HTERT RPE-1 (cell line): ENCODE data around the gene EXD2.
"Not testable (repeated sequence)": the region's sequence is repeated elsewhere in the genome, so short reads cannot be mapped to it uniquely, and the experiment has no call there.

Experiments used
- in situ Hi-C: fragments of 300-500 bp; cut with MboI; formaldehyde crosslinking; loops from 4 replicates; pipeline ENCODE4 v1.14.3; 2020; ENCODE audit warnings: low sequenced_read_pairs

The EXD2 gene

DNA sequence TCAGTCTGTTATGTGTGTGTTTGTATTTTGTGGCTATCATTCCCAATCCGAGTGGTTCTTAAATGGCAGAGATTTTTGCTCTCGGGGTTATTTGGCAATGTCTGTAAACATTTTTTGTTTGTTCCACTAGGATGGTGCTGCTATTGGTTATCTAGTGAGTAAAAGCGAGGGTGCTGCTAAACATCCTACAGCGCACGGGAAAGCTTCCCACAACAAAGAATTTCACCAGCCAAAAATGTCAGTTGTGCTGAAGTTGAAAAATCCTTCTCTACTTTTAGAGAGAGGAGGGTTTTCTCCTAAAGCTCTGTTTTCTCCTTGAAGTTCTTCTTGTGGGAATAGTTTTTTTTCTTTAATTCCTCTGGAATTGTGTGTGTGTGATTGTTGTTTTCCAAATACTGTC is 2.4 kb downstream of the EXD2 start:
- in situ Hi-C loops, result no loop called here

DNA sequence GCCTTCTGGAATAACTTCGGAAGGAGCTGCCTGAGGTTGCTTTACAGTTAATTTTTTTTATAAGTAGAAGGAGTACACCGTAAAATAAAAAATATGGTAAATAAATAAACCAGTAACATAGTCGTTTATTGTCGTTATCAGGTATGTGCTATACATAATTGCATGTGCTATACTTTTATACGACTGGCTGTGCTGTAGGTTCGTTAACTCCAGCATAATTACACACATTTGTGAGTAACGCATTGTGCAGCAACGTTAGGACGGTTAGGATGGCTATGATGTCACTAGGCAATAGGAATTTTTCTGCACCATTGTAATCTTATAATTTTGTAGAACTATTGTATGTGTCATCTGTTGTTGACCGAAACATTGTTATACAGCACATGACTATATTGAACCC is 8.5 kb downstream of the EXD2 start:
- in situ Hi-C loops, result no loop called here

DNA sequence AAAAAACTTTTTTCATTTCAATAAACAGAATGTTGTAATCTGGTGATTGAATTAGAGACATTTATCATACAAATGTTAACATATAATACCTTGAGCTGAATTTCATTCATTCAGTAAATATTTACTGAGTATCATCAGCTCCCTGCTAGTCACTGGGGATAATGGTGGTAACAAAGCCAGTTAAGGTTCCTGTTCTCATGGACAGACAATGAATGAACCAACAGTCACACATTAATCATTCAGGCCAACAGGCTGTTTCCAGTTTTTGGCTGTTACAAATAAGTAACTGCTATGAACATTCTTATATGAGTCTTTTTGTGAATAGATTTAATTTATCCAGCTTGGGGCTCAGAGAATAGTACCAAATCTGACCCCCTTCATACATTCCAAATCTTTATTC is 13.5 kb downstream of the EXD2 start:
- in situ Hi-C loops, result no loop called here

DNA sequence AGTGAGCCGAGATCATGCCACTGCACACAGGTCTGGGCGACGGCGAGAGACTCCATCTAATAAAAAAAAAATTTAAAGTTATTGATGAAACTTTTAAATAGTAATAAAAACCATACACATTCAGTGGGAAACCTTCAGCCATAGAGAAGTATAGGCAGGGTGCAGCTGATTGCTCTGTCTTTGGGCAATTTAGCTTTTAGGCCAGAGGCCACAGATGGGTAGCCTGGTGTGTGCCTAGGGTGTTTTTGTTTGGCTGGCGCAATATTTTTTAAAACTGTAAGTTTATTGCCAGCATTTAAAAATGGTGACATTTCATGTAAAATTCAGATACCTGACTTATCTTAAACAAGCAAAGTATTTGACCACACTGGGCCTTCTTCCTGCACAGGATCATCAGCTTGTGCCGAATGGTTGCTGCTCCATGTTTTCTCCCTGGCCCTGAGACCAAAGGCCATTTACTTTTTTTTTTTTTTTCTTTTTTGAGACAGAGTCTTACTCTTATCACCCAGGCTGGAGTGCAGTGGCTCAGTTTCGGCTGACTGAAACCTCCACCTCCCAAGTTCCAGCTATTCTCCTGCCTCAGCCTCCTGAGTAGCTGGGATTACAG is 16.2 kb downstream of the EXD2 start:
- in situ Hi-C loops, result no loop called here

DNA sequence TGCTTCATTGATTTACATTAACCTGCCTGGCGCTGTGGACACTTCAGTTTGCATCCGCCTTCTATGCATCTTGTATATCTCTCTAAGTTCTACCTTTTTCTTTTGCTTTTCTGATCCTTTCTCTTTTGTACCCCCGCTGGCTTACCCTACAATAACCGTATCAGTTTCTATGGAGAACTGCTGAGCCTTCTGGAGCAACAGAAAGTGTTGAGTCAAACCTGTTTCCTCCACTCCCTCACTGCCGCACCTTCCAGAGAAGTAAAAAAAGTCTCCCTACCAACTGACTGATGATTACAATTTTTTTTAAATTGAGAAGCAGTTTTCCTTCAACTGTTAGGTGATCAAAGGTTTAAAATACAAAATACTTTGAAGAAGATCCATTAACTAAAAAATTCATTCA is 17.4 kb downstream of the EXD2 start:
- in situ Hi-C loops, result no loop called here

DNA sequence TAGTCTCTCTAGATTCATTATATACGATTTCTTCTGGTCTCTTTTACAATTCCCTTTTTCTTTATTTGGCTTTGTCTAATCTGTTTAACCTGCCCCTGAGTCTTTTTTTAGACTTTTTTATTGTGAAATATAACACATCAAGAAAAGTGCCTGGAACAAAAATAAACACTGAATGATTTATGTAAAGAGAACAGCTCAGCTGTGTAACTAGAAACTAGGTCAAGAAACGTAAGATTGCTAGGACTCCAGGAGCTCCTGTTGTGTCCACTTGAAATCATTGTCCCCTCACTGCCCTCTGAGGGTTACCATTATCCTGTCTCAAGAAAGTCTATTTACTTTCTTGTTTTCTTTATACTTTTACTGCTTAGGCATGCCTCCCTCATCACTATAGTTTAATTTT is 23.1 kb downstream of the EXD2 start:
- in situ Hi-C loops, result no loop called here

DNA sequence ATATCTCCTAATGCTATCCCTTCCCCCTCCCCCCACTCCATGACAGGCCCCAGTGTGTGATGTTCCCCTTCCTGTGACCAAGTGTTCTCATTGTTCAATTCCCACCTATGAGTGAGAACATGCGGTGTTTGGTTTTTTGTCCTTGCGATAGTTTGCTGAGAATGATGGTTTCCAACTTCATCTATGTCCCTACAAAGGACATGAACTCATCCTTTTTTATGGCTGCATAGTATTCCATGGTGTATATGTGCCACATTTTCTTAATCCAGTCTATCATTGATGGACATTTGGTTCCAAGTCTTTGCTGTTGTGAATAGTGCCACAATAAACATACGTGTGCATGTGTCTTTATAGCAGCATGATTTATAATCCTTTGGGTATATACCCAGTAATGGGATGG is 26.4 kb downstream of the EXD2 start:
- in situ Hi-C loops, result not testable (repeated sequence)

DNA sequence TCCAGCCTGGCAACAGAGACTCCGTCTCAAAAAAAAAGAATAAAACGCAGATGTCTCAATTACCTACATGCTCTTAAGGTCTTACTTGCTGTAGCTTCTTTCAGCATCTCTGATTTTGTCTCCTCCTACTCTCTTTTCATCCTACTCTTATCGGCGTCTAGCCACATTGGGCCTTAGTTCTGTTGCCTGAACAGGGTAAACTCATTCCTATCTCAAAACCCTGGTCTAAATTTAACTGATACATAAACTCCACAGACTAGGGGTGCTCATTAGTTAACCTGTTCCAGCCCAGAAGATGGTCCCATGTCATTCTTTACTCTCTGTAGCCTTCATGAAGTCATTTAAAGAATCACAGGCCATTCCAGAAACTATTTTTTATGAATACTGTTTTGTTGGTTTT is 33.6 kb downstream of the EXD2 start:
- in situ Hi-C loops, result no loop called here

DNA sequence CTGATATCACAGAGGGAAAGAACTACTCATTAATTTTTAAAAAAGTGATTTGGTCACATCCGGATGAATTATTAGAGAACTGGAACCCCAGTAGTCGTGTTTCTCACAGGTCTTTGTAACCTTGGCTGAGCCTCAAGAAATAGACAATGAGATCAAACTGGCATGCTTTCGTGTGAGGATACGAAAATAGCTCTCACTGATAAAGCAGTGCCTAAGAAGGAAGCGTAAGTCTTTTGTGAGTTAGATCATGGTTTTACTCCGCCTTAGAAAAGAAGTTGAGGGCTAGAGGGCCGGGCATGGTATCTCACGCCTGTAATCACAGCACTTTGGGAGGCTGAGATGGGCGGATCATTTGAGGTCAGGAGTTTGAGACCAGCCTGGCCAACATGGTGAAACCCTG is 34.9 kb downstream of the EXD2 start:
- in situ Hi-C loops, result no loop called here

DNA sequence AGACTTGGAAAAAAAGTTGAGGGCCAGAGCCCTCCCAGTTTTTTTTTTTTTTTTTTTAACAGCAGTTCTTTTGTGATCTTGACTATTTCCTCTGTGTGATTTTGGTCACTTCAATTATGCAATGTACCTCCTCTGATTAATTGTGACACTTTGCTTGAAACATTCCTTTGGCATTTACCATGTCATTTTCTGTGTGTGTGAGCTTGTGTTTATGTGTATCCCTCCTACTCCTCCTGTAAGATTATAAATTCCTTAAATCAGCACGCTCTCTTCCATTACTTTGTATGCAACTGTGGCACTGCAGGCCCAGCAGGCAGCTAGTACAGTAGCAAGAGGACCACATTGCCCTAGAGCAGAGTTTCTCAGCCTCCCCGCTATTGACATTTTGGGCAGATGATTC is 35.4 kb downstream of the EXD2 start:
- in situ Hi-C loops, result no loop called here

DNA sequence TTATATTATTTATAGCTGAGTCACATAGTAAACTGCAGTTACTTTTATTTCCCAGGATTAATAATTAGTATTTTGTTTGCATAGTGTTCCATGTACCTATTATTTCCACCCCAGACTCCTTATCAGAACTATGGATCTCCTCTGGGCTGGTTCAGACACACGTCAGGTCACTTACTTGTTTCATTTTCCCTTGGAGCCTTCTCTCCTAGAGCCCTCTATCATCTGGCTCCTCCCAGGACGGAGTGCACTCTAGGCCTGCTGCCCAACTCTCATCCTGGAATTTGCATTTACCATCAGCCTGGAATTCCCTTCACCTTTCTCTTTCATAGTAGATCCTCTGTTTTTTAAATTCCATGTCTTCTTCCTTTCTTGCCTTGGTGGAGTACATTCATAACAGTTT is 40.2 kb downstream of the EXD2 start:
- in situ Hi-C loops, result no loop called here

DNA sequence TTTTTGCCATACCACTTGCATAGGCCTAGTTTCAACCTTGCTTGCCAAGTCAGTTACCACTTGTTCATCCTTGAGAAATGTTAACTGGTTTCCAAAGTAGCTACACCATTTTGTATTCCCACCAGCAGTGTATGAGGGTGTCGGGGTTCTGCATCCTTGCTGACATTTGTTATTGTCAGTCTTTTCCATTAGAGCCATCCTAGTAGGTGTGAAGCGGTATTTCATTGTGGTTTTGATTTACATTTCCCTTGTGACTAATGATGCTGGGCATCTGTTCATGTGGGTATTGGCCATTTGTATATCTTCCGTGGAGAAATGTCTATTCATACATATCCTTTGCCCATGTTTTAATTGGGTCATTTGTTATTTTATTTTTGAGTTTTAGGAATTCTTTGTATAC is 41.1 kb downstream of the EXD2 start:
- in situ Hi-C loops, result no loop called here

DNA sequence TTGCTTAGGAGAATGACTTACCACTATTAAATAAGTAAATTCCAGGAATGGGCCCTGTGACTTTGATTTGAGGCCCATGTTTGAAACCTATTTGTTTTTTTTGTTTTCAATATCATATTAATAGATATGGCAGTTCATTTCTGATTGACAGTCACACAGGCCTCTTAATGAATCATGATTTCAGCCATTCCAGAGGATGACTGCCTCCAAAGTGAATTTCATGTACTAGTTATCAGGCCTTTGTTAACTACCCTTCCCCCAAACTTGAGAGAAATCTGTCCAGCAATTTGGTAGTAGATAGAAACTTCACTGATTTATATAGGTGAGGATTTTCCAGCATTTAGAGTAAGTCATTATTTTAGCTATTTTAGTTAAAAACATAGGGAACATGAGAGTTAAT is 42.8 kb downstream of the EXD2 start:
- in situ Hi-C loops, result no loop called here

DNA sequence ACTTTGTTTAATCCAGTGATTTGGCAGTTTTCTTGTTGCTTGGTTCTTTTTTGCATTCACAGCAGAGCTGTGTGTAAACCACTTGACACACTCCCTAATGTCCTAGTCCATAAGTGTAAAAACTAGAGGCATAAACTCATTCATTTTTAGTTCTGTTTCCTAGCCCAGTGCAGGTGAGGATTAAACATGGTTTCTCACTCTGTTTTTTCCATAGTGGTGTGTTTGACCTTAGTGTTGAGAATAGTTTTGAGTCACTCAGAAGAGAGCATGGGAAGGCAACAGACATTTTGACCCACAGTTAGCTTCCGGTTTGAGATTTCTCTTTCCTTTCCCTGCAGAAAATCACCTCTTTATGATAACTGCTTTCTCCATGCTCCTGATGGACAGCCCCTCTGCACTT is 44.4 kb downstream of the EXD2 start:
- in situ Hi-C loops, result no loop called here

DNA sequence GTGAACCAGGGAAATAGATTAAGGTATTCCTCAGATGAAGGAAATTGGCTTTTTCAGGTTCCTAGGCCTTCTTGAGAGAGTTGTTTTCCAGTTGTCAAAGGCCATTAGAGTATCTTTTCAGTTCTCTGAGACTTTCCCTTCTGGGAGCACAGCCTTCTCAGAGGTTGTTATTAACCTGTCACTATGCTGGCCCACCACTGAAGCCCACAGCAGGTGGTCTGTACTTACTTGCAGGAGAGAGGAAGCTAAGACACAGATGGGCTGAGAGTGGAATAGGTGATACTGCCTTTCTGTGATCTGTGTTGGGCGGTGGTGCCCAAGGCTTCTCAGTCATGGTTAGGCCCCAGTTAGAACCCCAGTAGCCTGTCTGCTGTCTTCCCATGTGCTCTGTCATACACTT is 45.8 kb downstream of the EXD2 start:
- in situ Hi-C loops, result no loop called here

DNA sequence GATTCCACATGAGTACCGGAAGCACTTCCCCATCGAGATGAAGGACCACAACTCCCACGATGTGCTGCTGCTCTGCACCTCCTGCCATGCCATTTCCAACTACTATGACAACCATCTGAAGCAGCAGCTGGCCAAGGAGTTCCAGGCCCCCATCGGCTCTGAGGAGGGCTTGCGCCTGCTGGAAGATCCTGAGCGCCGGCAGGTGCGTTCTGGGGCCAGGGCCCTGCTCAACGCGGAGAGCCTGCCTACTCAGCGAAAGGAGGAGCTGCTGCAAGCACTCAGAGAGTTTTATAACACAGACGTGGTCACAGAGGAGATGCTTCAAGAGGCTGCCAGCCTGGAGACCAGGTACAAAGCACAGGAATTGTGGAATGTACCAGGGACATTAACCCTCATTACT is 46.3 kb downstream of the EXD2 start:
- in situ Hi-C loops, result no loop called here

DNA sequence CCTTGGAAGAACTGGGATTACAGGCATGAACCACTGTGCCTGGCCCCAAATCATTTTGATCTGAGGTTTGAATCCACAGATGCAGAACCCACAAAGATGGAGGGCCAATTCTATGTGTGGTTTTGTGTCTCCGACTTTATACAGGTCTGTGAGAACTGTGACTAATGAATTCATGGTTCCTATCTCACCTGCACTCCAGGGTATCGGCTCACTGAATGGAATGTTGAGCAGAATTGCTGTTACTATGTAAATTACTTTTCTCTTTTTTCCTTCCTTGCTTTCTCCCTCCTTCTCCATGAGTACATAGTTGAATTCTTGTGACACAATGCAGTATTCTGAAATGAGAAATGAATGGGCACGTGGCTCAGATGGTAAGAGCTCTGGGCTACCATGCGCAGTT is 47.6 kb downstream of the EXD2 start:
- in situ Hi-C loops, result no loop called here

DNA sequence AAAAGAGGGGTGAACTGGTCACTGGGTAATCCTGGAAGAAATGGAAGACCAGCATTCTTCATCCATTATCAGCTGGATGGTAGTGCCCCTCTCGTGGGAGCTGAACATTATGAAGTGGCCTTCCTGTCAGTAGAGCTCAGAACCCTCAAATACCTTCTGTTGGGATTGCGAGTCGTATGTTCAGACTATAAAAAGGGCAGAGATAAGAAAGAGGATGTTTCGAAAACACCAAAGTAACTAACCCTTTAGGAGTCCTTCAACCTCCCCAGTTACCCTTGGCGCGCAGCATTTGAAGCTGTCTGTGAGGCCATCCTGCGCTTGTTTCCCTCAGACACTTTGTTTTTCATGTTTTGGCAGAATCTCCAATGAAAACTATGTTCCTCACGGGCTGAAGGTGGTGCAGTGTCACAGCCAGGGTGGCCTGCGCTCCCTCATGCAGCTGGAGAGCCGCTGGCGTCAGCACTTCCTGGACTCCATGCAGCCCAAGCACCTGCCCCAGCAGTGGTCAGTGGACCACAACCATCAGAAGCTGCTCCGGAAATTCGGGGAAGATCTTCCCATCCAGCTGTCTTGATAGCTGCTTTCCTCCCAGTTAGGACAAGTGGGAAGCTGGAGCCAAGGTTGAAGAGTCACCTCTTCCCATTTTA is 49.4 kb downstream of the EXD2 start:
- in situ Hi-C loops, result no loop called here

DNA sequence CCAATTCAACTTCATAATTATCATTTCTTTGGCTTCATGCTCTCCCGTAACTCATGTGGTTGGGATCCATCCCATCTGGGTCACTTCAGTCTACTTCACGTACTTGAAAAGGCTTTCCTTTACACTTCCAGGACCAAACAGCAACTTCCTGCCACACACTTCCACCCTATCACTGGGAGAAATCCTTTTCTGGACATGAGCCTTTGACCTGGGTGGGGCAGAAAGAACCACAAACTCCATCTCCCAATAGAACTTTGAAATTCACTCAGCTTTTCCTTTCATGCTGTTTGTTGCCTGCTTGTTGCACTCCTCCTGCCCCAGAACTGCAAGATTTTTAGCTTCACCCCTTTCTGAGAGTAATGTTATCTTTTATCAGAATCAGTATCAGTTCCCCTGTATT is 50.3 kb downstream of the EXD2 start:
- in situ Hi-C loops, result no loop called here

DNA sequence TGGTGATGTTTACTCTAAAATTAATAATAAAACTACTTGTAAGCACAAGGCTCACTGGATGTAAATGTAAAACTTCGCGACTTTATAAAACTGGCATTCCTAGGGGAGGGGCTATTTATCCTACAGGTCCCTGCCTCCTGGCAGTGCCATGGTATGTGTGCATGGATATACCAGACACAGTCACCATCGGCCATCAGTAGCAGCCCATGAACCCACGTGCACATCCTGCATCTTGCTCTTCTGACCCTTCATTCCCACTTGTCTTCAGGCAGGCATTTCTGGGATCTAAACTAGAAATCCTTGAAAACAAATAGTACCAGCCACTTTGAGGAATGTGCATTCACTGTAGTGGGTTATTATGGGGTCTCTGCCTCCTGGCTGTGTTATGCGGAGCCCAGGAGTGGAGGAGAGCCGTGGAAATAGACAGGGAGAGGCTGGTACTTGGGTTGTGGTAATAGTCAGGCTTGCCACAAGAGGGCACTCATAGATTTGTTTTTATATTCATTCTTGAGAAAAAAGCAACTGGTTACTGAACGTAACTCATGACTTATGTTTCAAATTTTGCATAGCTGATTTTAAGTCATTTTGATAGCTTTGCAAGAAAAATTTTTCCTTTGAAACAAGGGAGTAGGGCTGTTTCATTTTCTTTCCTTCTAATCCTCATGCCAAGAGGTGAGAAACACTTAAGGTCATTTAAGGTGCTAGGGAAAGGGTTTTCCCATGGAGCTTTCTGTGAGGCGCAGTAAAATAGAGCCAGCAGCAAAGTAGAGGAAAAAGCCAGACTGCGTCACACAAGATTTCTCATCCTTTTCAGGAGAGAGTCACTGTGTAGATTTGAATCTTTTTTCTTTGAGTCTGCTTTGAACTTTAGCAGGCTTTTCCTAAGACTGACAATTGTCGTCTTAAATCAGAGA is 51.3 kb downstream of the EXD2 start:
- in situ Hi-C loops, result no loop called here

DNA sequence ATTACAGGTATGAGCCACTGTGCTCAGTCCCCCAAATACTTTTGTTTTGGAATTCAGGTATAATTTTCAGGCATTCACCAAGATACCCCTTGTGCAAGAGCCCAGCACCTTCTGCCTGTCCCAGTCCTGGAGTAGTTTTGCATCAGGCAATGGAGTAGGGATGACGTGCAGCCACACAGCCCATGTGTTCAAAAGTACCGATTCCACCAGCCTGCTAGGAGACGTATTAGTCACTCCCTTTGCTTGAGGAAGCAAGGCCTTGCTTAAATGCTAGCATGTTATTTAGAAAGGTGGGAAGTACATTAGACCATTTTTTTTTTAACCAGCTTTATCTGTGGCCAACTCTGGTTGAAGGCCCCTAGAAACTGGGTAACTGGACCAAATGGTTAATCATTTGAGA is 53.6 kb downstream of the EXD2 start:
- in situ Hi-C loops, result no loop called here

DNA sequence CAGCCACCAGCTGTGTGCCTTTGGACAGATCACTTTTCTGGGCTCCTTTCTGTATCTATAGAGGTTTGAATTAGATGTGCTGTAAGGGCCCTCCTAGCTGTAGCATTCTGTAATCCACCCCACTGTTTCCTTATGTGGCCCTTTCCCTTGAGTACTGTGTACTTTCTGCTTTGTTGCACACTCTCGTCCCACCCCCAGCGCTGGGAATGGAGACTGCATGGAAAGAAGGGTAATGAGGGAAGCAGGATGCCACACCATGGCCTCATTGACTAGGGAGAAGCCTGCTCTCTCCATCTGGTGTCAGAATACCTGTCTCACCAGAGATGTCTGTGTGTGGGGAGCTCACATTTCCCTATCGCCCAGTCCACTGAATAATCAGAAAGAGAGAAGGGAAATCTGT is 55.0 kb downstream of the EXD2 start:
- in situ Hi-C loops, result no loop called here
